Right lobe of liver (tissue), 6 donors: ENCODE data around the gene FSTL4. TPM values are rescaled to one million over a fixed set of nuclear protein-coding genes. Genes with fewer than 3 reads are reported as not detected.

Experiments
- ATAC-seq, 4 donors: fragments of 200-7000 bp; cut with Tn5 transposase; one replicate each; pipeline ENCODE4 v1.9.1; 2020; ENCODE audit warnings: mild to moderate bottlenecking in 4 of 4, moderate library complexity in 4 of 4
- DNase-seq, 3 donors: peaks; one replicate each; pipeline ENCODE4 v3.0.0-alpha.2; 2020
- H3K27ac ChIP-seq, 3 donors: fragments of 200-600 bp; one replicate each; pipeline ENCODE4 v1.8.0; 2022
- H3K27me3 ChIP-seq, 2 donors: fragments of 200-600 bp; one replicate each; pipeline ENCODE4 v1.8.0; 2022
- H3K36me3 ChIP-seq, 4 donors: fragments of 200-600 bp; sonication (generic) in 1 of 4; one replicate each; pipeline versions ENCODE4 v1.5.1 to v1.8.0; 2017 to 2022; ENCODE audit warnings: control low read depth in 1 of 4
- H3K4me1 ChIP-seq, 4 donors: fragments of 200-600 bp; sonication (generic) in 1 of 4; one replicate each; pipeline versions ENCODE4 v1.5.1 to v1.8.0; 2017 to 2022; ENCODE audit warnings: control low read depth in 1 of 4
- H3K4me3 ChIP-seq, 3 donors: fragments of 200-600 bp; one replicate each; pipeline ENCODE4 v1.8.0; 2022
- H3K9me3 ChIP-seq, 4 donors: fragments of 200-600 bp; sonication (generic) in 1 of 4; one replicate each; pipeline versions ENCODE4 v1.5.1 to v1.8.0; 2017 to 2022; ENCODE audit warnings: control low read depth in 1 of 4
- CTCF ChIP-seq, 4 donors: fragments of 200-600 bp in 3 of 4; fragments of 450-650 bp in 1 of 4; IDR thresholded peaks; one replicate each; pipeline versions ENCODE4 v1.5.1 to v1.8.0; 2016 to 2022; ENCODE audit warnings: antibody characterized with exemption in 4 of 4, mild to moderate bottlenecking in 2 of 4
- POLR2A ChIP-seq: fragments of 450-650 bp; IDR thresholded peaks from one replicate; pipeline ENCODE4 v1.6.1; 2017; ENCODE audit warnings: antibody characterized with exemption, mild to moderate bottlenecking
- WGBS: methylation state at CpG from one replicate; pipeline ENCODE4 v1.1.6; 2018; ENCODE audit warnings: low coverage, low lambda C conversion rate; ENCODE audit not compliant: insufficient coverage; ENCODE audit errors: missing lambda C conversion rate; 5-methylcytosine and 5-hydroxymethylcytosine counted together
- intact Hi-C, 2 donors: fragments of 100-400 bp; cut with DNase I; formaldehyde crosslinking; loops; one replicate each; pipeline versions ENCODE4 v1.11.2 to v1.14.1; 2022
- total RNA-seq, 6 experiments: library from RNA; depleted of rRNA in 2 of 6; stranded (reverse); fragments of >200 nt in 2 of 6; fragmentation: NEBNext Ultra II Directional in 3 of 6; extraction: Animal tissue kit (Norgen Biotek cat#: 25700) in 3 of 6; gene quantifications; one replicate each; pipeline versions ENCODE4 v1.1.0 to v1.2.4, GENCODE V29; 2016 to 2023
- donor health status: DM: no; HTN: yes; CAD: no.
- donor health status: DM: no; HTN: no; CAD: no.
- donor health status: DM: no; HTN: no; CAD: no.
- donor health status: DM: no; HTN: yes; CAD: no.
- donor health status: DM: no; HTN: yes; CAD: no.

FSTL4 gene
- total RNA-seq, 6 experiments from 2014 or later, result 0.62 to 1.3 (median 0.80) TPM; not detected in 3

GRCh38 chr5:133321286-133321832 is 291.0 kb downstream of the FSTL4 start:
- H3K27ac ChIP-seq, result no peak overlapping the region
- ATAC-seq (no peak), DNase-seq (peak in 1 of 3 donors; percentile 35)
- H3K36me3 ChIP-seq, result no peaks in the 10 kb centered on the region
- H3K4me3 ChIP-seq, result no peak overlapping the region
- no peaks in the 10 kb centered on the region for H3K27me3 ChIP-seq
- TF ChIP-seq POLR2A (no peak), CTCF (IDR thresholded peaks at IDR 0.05) (no peak)
- WGBS, result 87% methylated on average over 6 of the region's 13 CpGs
- intact Hi-C loops, result no loop called here
- H3K9me3 ChIP-seq, result no peaks in the 10 kb centered on the region
- no peaks in the 10 kb centered on the region for H3K4me1 ChIP-seq

GRCh38 chr5:133319905-133320520 is 292.3 kb downstream of the FSTL4 start:
- peak in 3 of 4 donors; percentile 13 to 27 (median 14) for TF ChIP-seq CTCF (IDR thresholded peaks at IDR 0.05)
- TF ChIP-seq POLR2A, result no peak
- Histone ChIP-seq H3K27me3 (no peaks in the 10 kb centered on the region), H3K36me3 (no peaks in the 10 kb centered on the region), H3K4me3 (no peak overlapping the region), H3K4me1 (no peaks in the 10 kb centered on the region), H3K27ac (no peak overlapping the region), H3K9me3 (no peaks in the 10 kb centered on the region)
- ATAC-seq, result peak in 2 of 4 donors; percentile 28 to 31
- 59% methylated on average over 1 of the region's 5 CpGs for WGBS
- intact Hi-C loops, result no loop called here
- DNase-seq, result peak in 1 of 3 donors; percentile 21

GRCh38 chr5:133319244-133319643 is 293.1 kb downstream of the FSTL4 start:
- intact Hi-C loops, result no loop called here
- Histone ChIP-seq H3K9me3 (no peaks in the 10 kb centered on the region), H3K27me3 (no peaks in the 10 kb centered on the region), H3K4me1 (no peaks in the 10 kb centered on the region), H3K36me3 (no peaks in the 10 kb centered on the region), H3K4me3 (no peak overlapping the region), H3K27ac (no peak overlapping the region)
- ATAC-seq (no peak), DNase-seq (peak in 1 of 3 donors; percentile 32)
- TF ChIP-seq POLR2A (no peak), CTCF (IDR thresholded peaks at IDR 0.05) (no peak)
- WGBS, result 63% methylated on average over 3 of the region's 5 CpGs

GRCh38 chr5:133317558-133317957 is 294.8 kb downstream of the FSTL4 start:
- TF ChIP-seq CTCF (IDR thresholded peaks at IDR 0.05), result no peak
- no peak for TF ChIP-seq POLR2A
- H3K27me3 ChIP-seq, result no peaks in the 10 kb centered on the region
- no peaks in the 10 kb centered on the region for H3K4me1 ChIP-seq
- DNase-seq (no peak), ATAC-seq (no peak)
- intact Hi-C loops, result no loop called here
- no CpG with 5 or more reads among the region's 1 CpG for WGBS
- H3K9me3 ChIP-seq, result no peaks in the 10 kb centered on the region
- no peaks in the 10 kb centered on the region for H3K36me3 ChIP-seq
- H3K27ac ChIP-seq, result no peak overlapping the region
- no peak overlapping the region for H3K4me3 ChIP-seq
